ENCODE results near the gene CHMP5. TPM values are rescaled to one million over a fixed set of nuclear protein-coding genes. Genes with fewer than 3 reads are reported as not detected.
"Not testable (repeated sequence)": the region's sequence is repeated elsewhere in the genome, so short reads cannot be mapped to it uniquely, and the experiment has no call there.

CHMP5 gene
- total RNA-seq, 1 experiment from 2014 or later: 47.6 TPM

GRCh38 chr9:33315371-33315770 is 50.5 kb downstream of the CHMP5 start:
- no peaks in the 10 kb centered on the region for H3K23me2 ChIP-seq (ENCODE audit: insufficient read length, low read depth, low read length, poor library complexity, severe bottlenecking)
- Mint-ChIP-seq H3K36me3 (ENCODE audit: insufficient read depth in 1 of 3, low read depth in 3 of 3) (peaks cover 23 to 80% (median 60%) of the 10 kb centered on the region in 3 experiments), H3K4me3 (no peak overlapping the region), H3K4me1 (no peaks in the 10 kb centered on the region), H3K27ac (no peak overlapping the region; a peak in 1 of 7 replicates), H3K9me3 (no peaks in the 10 kb centered on the region; a peak in 1 of 5 replicates), H3K27me3 (ENCODE audit: low read depth) (no peaks in the 10 kb centered on the region)
- H3K9me3 ChIP-seq (ENCODE audit: control insufficient read depth, low read depth, low read length): no peaks in the 10 kb centered on the region
- no peak overlapping the region for H3K4me2 ChIP-seq (ENCODE audit: insufficient read depth, insufficient read length, low read length)
- no peak overlapping the region for H3K14ac ChIP-seq (ENCODE audit: insufficient read depth, low read length)
- no peak overlapping the region for H3K56ac ChIP-seq (ENCODE audit: insufficient read length, low read depth, low read length)
- no peaks in the 10 kb centered on the region for H3K79me2 ChIP-seq (ENCODE audit: insufficient read depth, low read length)
- no peak overlapping the region for H3K27ac ChIP-seq (ENCODE audit: insufficient read length, low read depth, low read length)
- H3K4ac ChIP-seq (ENCODE audit: low read depth, low read length): no peak overlapping the region
- H4K91ac ChIP-seq (ENCODE audit: insufficient read length, low read depth, low read length): no peak overlapping the region
- no peak overlapping the region for H2BK120ac ChIP-seq (ENCODE audit: low read depth, low read length, poor library complexity, severe bottlenecking)
- H3K18ac ChIP-seq (ENCODE audit: insufficient read length, low read depth, low read length): no peak overlapping the region
- H4K8ac ChIP-seq (replicated peaks; ENCODE audit: insufficient read length, low read depth, low read length): no peak overlapping the region
- H4K5ac ChIP-seq (ENCODE audit: insufficient read length, low read depth, low read length): no peak overlapping the region
- WGBS (ENCODE audit: extremely low coverage, insufficient read length, low lambda C conversion rate): no CpG with 5 or more reads among the region's 5 CpGs
- no peak overlapping the region for H3K23ac ChIP-seq (ENCODE audit: insufficient read length, low read depth, low read length)
- no peaks in the 10 kb centered on the region for H3K27me3 ChIP-seq (ENCODE audit: insufficient read depth, low read length)
- no peak for DNase-seq
- H3T11ph ChIP-seq (ENCODE audit: low read length): no peak overlapping the region
- H2BK5ac ChIP-seq (ENCODE audit: insufficient read length, low read length): no peak overlapping the region
- no peak overlapping the region for H2AFZ ChIP-seq (ENCODE audit: low read length)
- no peaks in the 10 kb centered on the region for H3K79me1 ChIP-seq (ENCODE audit: insufficient read depth, low read depth, low read length, poor library complexity, severe bottlenecking)
- H4K20me1 ChIP-seq (ENCODE audit: control insufficient read depth, insufficient read depth, insufficient read length): no peaks in the 10 kb centered on the region
- H2AK5ac ChIP-seq (ENCODE audit: insufficient read length, low read length): no peak overlapping the region
- H2BK20ac ChIP-seq (ENCODE audit: low read depth, low read length, poor library complexity, severe bottlenecking): no peak overlapping the region
- H2BK12ac ChIP-seq (ENCODE audit: insufficient read length, low read depth, low read length): no peak overlapping the region
- no peaks in the 10 kb centered on the region for H3K4me1 ChIP-seq (ENCODE audit: insufficient read depth, low read length)
- no peak overlapping the region for H2BK15ac ChIP-seq (ENCODE audit: low read depth, low read length)
- H3K9ac ChIP-seq (ENCODE audit: extremely low read depth, insufficient read length, low read length): no peak overlapping the region
- TF ChIP-seq CTCF (conservative IDR thresholded peaks at IDR 0.05): no peak

GRCh38 chr9:33317136-33317535 is 52.3 kb downstream of the CHMP5 start:
- H3K4me1 Mint-ChIP-seq; H2BK12ac ChIP-seq (ENCODE audit: insufficient read length, low read depth, low read length); H3K27me3 Mint-ChIP-seq (ENCODE audit: low read depth); H3K79me2 ChIP-seq (ENCODE audit: insufficient read depth, low read length); H3T11ph ChIP-seq (ENCODE audit: low read length); H2AFZ ChIP-seq (ENCODE audit: low read length); H3K14ac ChIP-seq (ENCODE audit: insufficient read depth, low read length); H4K20me1 ChIP-seq (ENCODE audit: control insufficient read depth, insufficient read depth, insufficient read length); H2BK5ac ChIP-seq (ENCODE audit: insufficient read length, low read length); H3K27ac ChIP-seq (ENCODE audit: insufficient read length, low read depth, low read length); H4K91ac ChIP-seq (ENCODE audit: insufficient read length, low read depth, low read length); H3K56ac ChIP-seq (ENCODE audit: insufficient read length, low read depth, low read length); H3K9ac ChIP-seq (ENCODE audit: extremely low read depth, insufficient read length, low read length); H3K23me2 ChIP-seq (ENCODE audit: insufficient read length, low read depth, low read length, poor library complexity, severe bottlenecking); H3K9me3 ChIP-seq (ENCODE audit: control insufficient read depth, low read depth, low read length); H4K5ac ChIP-seq (ENCODE audit: insufficient read length, low read depth, low read length); H3K79me1 ChIP-seq (ENCODE audit: insufficient read depth, low read depth, low read length, poor library complexity, severe bottlenecking); H2BK120ac ChIP-seq (ENCODE audit: low read depth, low read length, poor library complexity, severe bottlenecking); H3K27me3 ChIP-seq (ENCODE audit: insufficient read depth, low read length); H3K18ac ChIP-seq (ENCODE audit: insufficient read length, low read depth, low read length); H2BK15ac ChIP-seq (ENCODE audit: low read depth, low read length); H3K4me2 ChIP-seq (ENCODE audit: insufficient read depth, insufficient read length, low read length); H3K23ac ChIP-seq (ENCODE audit: insufficient read length, low read depth, low read length); DNase-seq; H3K4me1 ChIP-seq (ENCODE audit: insufficient read depth, low read length); H2AK5ac ChIP-seq (ENCODE audit: insufficient read length, low read length); H3K27ac Mint-ChIP-seq; H3K9me3 Mint-ChIP-seq; H3K4me3 Mint-ChIP-seq; H4K8ac ChIP-seq (replicated peaks; ENCODE audit: insufficient read length, low read depth, low read length); H3K4ac ChIP-seq (ENCODE audit: low read depth, low read length); H2BK20ac ChIP-seq (ENCODE audit: low read depth, low read length, poor library complexity, severe bottlenecking): not testable (repeated sequence)
- peaks cover 27 to 85% (median 59%) of the 10 kb centered on the region in 3 experiments for H3K36me3 Mint-ChIP-seq (ENCODE audit: insufficient read depth in 1 of 3, low read depth in 3 of 3)
- no CpG with 5 or more reads among the region's 3 CpGs for WGBS (ENCODE audit: extremely low coverage, insufficient read length, low lambda C conversion rate)

Measured in H9 (cell line).